Activated CD4-positive, alpha-beta T cell treated with anti-CD3 and anti-CD28 coated beads, Interleukin-2, amount 50 U/mL, for 24 hours (primary cell): ENCODE data around the gene ZNF865.
A peak's percentile ranks its signal among the peaks of the same experiment; 100 is the strongest.

ENCODE experiments used
- DNase-seq, 2 donors: peaks; one replicate each; pipeline ENCODE4 v3.0.0-alpha.2; 2020; ENCODE audit warnings: low read depth in 1 of 2, low spot score in 1 of 2

The ZNF865 gene

DNA sequence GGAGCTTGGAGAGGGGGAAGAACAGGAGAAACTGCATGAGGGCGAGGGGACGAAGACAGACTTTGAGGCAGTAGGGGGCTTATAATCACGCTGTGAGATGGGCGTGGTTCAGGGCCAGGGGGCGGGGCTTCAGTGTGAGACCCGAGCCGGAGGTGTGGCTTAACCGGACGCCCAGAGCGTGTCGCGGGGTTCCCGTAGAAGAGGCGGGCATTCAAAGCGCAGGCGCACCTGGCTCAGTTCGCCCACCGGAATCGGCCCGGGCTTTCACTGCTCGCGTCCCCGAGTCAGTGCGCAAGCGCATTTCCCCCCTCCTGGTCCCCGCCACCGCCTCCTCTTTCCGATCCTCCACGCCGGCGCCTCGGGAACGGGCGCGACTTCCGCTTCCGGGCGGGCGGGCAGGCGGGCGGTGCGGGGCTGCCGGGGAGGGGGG, 225 bp upstream of the ZNF865 start:
- DNase-seq: peak; percentile 98 to 99

- DNase-seq: no peak
These were observed 982 bp downstream of the ZNF865 start for GRCh38 chr19:55606471-55606787.

DNA sequence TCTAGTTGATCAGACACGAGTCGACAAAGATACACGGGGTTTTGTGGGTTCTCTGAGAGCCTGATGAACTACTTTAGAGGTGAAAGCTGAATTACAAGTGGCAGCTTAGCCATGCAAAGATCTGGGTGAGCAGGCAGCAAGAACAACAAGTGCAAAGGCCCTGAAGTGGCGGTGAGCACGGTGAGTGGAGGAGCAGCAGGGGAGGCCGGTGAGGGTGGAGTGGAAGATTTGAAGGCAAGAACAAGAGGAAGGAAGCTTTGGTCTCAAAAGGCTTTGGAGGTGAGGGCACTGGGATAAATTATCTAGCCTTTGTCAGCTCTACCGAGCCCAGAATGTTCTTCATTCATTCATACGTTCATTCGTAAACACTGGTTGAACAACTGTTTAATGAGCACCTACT, 1.4 kb downstream of the ZNF865 start:
- DNase-seq: no peak

DNA sequence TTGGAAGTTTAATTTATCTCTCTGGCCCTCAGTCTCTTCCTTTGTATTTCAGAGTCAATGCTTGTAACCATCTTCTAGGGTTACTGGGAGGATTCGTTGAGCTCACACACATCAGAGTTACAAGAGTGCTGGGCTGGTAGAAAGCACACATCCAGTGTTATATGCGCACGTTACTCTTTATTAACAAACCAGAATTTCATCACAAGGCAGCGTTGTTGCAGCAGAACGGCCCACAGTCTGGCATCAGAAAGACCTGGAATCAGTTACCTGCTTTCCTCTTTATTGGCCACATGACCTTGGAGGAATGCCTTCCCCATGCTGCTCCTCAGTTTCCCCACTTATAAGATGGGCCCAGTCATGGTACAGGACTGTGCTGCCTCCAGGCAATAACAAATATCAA, 3.9 kb downstream of the ZNF865 start:
- DNase-seq: no peak

DNA sequence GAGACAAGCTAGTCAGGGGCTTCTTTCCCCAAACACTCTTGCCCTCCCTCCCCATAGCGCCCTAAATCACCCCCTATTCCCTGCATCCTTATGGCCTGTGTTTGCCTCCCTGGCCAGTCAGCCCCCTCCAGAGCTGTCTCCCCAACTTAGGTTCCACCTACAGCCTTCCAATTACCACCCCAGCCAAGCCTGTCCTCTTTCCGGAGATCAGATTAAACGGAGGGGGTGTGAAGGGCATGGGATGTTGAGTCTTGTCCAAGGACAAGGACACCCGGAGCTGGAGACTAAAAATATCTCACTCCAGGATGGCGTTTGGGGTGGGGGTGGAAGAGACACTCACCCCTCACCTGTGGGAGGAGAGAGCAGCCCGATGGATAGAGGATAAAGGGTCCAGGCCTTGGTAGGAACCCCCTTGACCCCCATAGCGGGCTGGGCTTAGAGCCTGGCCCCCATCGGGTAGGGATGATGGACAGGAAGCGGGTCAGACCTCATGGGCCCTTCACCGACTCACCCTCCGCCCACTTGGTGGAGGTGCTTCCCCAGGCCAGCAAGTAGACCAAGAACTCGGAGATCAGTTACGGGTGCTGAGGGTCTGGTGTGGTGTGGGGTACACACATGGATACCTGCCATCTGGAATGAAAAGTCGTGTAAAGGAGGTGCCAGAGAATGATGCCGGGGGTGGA, 6.0 kb downstream of the ZNF865 start:
- no peak for DNase-seq

- DNase-seq: no peak
These were observed 6.7 kb downstream of the ZNF865 start for GRCh38 chr19:55611983-55612645.

DNA sequence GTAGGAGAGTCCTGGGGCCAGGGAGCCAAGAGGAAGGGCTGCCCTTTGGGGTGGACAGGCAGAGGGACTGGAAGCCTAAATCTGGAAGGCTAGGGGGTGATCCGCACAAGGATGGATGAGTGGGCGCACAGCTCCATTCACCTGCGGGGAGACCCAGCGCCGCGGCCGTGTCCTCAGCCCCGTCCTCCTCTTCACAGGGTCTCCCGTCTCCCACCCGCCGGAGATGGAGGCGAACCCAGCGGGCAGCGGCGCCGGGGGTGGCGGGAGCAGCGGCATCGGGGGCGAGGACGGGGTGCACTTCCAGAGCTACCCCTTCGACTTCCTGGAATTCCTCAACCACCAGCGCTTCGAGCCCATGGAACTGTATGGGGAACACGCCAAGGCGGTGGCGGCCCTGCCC, 7.9 kb downstream of the ZNF865 start:
- no peak for DNase-seq

- no peak for DNase-seq
These were observed 8.7 kb downstream of the ZNF865 start for GRCh38 chr19:55613930-55614710.

DNA sequence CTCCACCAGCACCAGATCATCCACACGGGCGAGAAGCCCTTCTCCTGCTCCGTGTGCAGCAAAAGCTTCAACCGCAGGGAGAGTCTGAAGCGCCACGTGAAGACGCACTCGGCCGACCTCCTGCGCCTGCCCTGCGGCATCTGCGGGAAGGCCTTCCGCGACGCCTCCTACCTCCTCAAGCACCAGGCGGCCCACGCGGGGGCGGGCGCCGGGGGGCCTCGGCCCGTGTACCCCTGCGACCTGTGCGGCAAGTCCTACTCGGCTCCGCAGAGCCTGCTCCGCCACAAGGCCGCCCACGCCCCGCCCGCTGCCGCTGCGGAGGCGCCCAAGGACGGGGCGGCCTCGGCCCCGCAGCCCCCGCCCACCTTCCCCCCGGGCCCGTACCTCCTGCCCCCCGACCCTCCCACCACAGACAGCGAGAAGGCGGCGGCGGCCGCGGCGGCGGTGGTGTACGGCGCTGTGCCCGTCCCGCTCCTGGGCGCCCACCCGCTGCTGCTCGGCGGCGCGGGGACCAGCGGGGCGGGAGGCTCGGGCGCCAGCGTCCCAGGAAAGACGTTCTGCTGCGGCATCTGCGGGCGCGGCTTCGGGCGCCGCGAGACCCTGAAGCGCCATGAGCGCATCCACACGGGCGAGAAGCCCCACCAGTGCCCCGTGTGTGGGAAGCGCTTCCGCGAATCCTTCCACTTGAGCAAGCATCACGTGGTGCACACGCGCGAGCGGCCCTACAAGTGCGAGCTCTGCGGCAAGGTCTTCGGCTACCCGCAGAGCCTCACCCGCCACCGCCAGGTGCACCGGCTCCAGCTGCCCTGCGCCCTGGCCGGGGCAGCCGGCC, 9.5 kb downstream of the ZNF865 start:
- DNase-seq: no peak

GRCh38 chr19:55615543-55616394, 10.3 kb downstream of the ZNF865 start:
- no peak for DNase-seq

GRCh38 chr19:55616395-55616875, 11.0 kb downstream of the ZNF865 start:
- no peak for DNase-seq

DNA sequence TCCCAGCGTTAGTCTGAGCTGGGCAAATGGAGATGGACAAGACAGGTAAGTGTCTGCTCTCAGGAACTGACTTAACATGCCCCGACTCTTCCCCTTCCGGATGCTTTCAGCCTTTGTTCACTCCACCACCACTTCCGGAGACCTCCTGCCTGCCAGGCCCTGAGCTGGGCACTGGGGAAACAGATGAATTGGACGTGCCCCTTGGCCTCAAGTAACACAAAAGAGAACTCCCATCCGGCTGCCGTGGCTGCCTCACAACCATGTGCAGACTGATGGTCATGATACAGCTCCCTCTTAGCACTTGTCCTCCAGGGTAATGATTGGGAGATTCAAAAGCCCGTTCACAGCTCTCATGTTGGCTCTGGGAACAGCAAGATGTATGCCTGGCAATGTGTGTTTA, 12.0 kb downstream of the ZNF865 start:
- DNase-seq: no peak

DNA sequence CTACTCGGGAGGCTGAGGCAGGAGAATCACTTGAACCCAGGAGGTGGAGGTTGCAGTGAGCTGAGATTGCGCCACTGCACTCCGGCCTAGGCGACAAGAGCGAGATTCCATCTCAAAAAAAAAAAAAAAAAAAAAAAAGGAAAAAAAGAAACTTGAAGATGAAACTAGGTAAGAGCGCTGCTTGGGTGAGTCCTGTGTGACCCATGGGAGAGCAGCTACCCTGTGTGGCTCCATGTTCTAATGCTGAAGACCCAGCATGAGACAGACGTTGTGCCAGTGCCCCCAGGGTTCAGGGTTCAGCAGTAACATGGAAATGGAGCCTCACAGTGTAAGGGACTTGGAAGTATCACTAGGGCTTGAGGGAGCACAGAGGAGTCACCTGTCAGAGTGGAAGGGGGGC, 13.0 kb downstream of the ZNF865 start:
- DNase-seq: no peak

- no peak for DNase-seq
These were observed 13.8 kb downstream of the ZNF865 start for GRCh38 chr19:55619286-55619685.

- no peak for DNase-seq
These were observed 15.2 kb downstream of the ZNF865 start for GRCh38 chr19:55620410-55621204.

GRCh38 chr19:55621205-55621672, 15.8 kb downstream of the ZNF865 start:
- DNase-seq: no peak

- no peak for DNase-seq
These were observed 16.3 kb downstream of the ZNF865 start for GRCh38 chr19:55621673-55622231.

GRCh38 chr19:55622242-55622969, 17.0 kb downstream of the ZNF865 start:
- DNase-seq: no peak
